GM21825 (cell line): ENCODE measurements around the gene MUC6.
"Not testable (repeated sequence)": the region's sequence is repeated elsewhere in the genome, so short reads cannot be mapped to it uniquely, and the experiment has no call there.

Source experiments
- ATAC-seq: cut with Tn5 transposase; IDR thresholded peaks from one replicate; pipeline ENCODE4 v1.9.1; 2021; ENCODE audit warnings: mild to moderate bottlenecking, moderate library complexity; ENCODE audit not compliant: unreplicated experiment

The MUC6 gene

DNA sequence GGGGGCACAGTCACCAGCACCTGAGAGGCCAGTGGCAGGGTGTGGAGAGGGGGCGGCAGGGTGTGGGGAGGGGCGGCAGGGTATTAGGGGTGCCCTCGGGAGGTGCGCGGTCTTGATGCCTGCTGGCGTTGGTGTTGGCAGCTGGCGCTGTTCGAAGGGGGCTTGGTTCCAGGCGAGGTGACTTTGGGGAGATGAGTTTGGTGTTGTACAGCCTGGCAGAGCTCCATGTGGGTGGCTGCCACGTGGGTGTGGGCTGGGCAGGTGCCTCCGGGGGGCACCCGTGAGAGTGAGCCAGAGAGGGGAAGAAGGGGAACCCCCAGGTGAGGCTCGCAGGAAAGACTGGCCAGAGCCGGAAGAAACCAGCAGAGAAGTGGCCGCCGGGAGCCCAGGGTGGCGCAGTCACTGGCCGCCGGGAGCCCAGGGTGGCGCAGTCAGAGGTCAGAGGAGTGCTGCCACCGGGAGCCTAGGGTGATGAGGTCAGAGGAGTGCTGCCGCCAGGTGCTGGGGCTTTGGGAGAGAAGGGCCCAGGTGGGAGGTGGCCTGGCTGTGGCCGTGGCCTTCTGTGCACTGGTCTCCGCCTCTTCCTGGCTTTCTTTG is 44.7 kb downstream of the MUC6 start:
- ATAC-seq: no peak

DNA sequence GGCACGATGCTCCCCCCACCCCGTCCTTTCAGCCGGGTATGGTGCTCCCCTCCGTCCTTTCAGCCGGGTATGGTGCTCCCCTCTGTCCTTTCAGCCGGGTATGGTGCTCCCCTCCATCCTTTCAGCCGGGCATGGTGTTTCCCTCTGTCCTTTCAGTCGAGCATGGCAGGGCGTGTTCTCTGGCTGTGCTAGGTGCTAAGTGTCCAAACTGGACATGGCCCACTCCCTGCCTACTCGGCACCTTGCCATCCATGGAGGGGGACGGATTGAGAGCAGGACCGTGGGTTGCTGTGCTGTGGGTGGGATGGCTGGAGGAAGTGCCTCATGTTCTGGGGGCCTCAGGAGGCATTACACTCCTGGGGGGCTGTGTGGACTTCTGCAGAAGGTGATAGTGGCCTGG is 45.5 kb downstream of the MUC6 start:
- ATAC-seq: no peak

DNA sequence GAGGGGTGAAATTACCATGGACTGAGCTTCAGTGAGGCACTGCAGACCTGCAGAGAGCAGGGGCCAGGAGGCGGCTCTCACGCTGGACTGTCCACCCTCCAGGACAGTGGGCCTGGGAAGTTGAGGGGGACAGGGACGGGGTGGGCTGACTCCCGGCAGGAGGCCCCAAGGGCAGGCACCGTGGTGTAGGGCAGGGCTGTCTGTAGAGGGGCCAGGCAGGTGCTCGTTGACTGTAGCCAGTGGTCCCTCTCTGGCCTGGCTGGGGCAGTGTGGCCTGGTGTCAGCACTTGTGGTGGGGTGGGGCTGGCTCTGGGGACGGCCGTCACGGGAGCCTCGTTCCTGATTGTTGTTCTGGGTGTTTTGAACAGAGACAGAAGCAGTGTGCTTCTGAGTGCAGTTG is 46.4 kb downstream of the MUC6 start:
- no peak for ATAC-seq

DNA sequence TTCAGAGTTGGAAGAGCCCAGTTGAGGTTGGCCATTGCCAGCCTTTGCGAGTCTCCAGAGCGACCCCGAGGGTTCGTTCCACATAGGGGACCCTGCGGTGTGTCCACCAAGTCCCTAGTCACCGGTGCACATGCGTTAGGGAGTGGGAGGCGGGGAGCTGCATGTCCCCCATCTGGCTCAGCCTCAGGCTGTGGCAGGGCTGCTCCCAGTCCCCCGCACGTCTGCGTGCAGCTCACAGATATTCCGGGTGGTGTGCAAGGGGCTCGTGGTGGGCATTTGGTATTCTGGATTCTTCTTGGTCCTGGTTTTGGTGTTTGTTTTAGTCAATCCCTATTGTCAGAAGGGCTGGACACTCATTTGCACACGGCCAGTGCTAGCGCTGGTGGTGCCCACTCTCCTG is 48.8 kb downstream of the MUC6 start:
- ATAC-seq: no peak

DNA sequence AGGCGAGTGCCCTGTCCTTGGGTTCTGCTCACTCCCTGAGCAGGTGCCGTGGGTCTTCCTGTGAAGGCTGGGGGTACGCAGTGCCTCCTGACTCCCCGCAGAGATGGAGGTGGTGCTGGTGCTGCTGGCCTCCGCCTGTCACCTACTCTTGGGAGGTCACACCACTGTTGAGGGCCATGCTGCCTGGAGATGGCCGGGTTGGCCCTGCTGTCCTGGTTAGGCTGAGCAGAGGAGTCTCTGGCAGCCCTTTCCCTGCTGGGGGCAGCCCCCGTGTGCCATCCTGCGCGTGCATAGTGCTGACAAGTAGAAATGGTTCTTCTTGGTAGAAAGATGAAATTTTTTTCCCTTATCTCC is 49.6 kb downstream of the MUC6 start:
- ATAC-seq: no peak

DNA sequence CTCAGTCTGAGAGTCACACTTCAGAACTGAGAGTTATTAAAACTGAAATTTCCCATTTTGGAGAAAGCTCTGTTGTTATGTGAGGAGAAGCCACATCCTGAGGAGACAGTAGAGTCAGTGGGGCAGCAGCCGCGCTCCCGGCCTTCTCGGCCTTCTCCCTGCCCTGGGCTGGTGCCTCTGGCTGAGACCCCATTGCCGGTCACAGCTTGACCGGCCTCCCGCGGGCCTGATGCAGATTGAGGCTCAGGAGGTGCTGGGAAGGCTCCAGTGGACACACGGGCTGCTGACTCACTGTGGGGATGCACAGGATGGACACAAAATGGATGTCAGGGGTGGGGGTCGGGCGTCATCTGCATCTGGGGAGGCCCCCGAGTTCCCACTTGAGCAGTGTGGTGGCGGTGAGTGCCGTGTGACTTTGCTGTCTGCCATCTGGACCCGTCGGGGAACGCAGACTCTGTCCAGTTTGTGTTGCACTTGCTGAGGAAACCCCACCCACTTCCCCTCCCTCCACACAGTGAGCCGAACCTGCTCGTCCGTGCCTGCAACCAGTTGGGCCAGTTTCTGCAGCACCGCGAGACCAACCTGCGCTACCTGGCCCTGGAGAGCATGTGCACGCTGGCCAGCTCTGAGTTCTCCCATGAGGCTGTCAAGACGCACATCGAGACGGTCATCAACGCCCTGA is 50.1 kb downstream of the MUC6 start:
- no peak for ATAC-seq

DNA sequence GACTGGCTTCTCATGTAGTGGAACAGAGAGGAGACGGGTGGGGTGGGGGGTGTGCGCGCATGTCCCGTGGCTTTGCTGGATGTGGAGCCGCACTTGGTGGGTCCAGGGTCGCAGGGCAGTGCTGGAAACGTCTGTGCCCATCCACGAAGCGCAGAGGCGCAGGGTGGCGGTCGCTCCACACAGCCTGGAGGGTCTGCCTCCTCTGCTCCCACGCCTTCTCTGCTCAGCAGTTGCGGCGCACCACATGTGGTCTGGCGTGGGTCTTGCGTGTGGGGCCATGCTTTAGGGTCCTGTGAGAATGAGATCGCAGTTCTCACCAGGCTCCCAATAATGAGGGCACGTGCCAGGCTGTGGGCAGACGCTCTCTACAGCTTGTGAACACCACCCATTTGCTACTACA is 50.7 kb downstream of the MUC6 start:
- ATAC-seq: no peak

DNA sequence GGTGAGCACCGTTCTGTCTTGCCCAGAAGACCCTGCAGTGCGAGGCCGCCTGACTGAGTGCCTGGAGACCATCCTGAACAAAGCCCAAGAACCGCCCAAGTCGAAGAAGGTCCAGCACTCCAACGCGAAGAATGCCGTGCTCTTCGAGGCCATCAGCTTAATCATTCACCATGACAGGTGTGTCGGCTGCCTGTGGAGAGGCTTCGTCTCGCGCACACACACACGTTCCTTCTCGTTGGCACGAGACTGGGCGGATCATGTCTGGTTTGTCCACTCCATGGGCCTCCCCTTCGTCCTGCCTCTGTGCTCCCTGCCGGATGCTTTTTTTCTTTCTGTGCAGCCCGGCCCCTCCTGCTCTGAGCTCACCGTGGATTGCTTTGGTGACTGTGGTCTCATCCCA is 51.1 kb downstream of the MUC6 start:
- ATAC-seq: no peak

DNA sequence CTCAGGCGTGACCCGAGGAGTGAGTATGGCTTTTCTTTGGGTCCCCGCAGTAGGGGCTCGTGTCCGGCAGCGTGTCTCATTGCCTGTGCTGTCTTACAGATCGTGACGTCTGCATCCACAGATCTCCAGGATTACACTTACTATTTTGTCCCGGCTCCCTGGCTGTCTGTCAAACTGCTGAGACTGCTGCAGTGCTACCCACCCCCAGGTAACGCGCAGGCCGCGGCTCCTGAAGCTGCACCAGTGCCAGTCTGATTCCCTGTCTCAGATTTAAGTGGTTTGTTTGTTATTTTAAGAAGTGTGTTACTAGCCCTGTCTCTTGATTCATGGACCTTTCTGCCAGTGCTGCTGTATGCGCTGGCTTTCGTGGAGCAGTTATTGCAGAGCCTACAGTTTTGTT is 52.0 kb downstream of the MUC6 start:
- ATAC-seq: no peak

DNA sequence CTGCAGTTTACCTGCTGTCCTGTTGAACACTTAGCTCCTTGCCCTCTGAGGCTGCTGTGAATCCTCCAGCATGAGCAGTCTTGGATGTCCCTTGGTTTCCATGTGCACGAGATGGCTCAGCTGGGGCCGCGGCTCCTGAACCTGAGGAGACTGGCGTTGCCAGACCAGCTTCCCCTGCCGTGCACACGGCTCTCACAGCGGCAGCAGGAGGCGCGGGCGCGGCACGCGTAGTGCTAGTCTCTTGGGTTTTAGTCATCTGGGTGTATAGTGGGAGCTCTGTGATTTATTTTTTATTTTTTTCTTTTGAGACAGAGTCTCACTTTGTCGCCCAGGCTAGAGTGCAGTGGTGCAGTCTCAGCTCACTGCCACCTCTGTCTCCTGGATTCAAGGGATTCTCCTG is 54.8 kb downstream of the MUC6 start:
- ATAC-seq: no peak

DNA sequence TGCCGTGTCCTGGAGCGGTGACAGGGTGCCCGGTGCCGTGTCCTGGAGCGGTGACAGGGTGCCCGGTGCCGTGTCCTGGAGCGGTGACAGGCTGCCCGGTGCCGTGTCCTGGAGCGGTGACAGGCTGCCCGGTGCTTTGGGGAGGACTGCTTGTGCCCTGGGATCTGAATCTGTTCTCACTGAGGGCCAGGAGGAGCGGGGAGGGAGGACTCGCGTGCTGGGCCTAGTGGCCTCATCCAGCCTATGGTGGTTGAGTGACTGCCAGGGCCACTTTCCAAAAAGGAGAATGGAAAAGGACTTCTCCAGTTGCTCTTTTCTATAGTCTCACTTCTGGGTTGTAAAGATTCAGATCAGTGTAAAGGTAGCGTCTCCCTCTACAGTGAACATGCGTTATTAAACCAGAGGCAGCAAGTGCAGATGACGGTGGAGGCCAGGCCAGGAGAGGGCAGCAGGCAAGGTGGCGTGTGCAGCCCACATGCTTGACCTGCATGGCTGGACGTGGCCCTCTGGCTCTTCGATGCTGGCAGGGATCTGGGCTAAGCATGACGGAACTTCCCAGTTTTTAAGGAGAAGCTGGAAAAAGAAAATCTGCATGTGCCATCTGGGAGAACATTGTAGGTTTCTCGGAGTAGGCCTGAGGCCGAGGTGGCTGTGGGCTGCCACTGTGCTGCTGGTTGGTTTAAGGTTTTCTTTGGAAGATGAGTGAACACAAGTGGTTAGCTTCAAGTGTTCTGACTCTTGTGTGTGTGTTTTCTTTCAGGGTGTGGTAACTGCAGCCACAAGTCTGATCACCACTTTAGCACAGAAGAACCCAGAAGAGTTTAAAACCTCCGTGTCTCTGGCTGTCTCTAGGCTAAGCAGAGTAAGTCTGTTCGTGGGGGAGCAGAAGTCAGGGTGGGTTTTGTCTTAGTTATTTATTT is 55.8 kb downstream of the MUC6 start:
- ATAC-seq: no peak

DNA sequence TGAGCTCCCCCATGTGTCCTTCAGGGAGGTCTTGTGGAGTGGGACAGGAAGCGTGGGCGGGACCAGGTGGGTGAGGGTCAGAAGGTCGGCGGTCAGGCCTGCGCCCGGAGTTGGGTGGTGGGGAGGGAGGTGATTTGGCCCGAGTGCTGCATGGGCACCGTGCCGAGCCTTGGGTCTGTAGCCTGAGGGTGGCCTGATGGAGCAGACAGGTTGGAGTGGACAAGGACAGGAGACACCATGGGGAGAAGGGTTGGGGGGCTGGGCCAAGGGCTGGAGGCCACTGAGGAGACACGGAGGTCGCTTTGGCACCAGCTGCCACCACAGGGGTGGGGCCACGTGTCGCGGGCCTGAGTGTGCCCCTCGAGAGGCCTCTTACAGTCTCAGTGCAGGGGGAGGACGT is 57.7 kb downstream of the MUC6 start:
- ATAC-seq: no peak

DNA sequence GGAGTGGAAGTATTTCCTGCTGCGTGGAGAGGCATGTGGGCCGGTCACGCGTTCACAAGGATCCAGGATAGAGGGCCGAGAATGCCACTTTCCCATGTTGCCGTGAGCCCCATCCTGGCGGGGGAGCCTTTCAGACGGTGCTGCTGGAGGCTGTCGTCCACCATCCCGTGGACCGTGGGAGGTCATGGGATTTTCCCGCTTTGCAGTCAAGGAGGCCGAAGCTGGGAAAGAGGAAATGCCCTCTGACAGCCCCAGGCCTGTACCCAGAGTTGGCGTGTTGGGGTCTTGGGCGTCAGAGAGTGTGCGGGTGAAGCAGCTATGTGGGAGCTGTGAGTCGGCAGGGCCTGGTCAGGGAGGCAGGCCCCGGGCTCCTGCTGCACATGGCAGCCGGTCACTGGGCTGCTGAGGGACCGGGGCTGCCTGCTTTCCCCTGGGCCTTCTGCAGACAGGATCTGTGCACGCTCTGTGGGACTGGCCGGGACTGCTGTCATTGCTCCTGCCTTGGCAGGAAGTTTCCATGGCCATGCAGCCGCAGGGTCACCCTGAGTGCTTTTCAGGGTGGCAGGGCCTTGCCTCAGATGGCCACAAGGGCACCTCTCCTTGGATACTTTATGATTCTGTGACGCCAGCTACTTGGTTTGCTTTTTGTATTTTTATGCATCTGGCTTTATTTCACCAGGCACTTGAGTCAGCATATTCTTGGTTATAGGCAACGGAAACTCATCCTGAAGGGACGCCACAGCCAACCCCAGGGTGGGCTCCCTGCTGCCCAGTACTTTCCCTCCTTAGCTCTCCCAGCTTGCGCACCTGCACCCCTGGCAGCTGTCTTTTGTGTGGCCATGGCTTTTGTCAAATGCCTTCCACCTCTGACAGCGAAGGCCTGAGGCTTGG is 58.4 kb downstream of the MUC6 start:
- ATAC-seq: no peak

DNA sequence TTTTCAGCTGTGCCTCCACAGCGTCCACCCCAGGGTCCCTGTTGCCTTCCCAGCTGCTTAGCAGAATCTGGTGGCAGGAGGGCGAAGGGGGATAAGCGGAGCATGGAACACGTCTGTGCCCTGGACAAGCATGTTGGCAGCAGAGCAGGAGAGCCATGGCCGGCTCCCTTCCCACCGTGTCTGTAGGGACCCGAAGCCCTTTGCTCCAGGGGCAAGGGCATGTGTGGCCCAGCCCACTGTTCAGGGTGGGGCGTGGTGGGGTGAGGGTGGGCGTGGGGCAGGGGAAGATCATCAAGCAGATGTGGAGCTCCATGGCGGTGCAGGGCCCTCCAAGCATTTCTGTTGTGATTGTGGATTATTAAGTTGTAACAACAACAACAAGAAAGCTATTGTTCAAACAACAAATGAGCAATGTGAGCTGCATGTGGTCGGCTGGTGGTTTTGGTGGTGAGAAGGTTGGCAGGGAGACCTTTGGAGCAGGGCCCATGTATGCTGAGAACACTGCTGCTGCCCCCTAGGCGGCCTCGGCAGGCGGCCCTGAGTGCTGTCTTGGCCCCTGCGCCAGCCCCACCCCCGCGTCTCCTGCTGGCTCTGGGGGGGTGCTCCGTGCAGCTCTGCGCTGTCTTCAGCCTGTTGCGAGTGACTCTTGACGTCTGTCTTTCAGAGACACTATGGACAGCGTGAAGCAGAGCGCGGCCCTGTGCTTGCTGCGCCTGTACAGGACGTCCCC is 59.9 kb downstream of the MUC6 start:
- no peak for ATAC-seq

DNA sequence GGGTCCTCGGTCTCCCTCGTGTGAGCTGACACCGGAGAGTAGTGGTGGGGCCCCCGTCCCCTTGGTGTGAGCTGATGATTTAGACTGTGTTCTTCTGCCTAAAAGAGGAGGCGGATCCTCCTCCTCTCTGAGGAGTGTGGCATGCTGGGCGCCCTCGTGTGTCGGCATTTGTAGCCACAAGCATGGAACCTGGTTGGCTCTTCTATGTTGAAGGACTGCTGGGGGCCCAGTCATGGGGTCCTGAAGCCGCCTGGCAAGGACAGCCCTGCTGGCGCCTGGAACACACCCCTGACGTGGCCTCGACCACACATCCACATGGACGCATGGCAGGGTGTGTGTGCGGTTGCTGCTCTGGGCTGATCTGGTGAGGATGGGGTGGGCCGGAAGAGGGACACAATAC is 60.7 kb downstream of the MUC6 start:
- no peak for ATAC-seq

DNA sequence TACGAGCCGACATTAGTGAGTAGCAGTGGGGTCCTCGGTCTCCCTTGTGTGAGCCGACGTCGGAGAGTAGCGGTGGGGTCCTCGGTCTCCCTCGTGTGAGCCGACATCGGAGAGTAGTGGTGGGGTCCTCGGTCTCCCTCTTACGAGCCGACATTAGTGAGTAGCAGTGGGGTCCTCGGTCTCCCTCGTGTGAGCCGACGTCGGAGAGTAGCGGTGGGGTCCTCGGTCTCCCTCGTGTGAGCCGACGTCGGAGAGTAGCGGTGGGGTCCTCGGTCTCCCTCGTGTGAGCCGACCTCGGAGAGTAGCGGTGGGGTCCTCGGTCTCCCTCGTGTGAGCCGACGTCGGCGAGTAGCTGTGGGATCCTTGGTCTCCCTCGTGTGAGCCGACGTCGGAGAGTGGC is 61.1 kb downstream of the MUC6 start:
- not testable (repeated sequence) for ATAC-seq

DNA sequence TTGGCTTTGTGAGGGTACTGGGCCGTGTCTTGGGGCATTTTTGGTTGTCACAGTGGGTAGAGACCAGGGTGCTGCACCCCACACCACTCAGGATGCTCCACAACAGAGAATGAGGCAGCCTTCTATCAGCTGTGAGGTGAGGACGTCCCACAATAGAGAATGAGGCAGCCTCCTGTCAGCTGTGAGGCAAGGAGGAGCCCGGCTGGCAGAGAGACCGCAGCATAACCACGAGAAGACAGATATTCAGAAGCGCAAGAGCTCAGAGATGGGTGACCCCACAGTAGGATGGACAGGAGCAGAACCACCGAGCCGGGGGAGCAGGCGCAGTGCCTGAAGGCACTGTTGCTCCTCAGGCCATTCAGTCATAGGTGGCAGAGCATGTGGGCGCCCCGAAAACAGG is 63.3 kb downstream of the MUC6 start:
- ATAC-seq: no peak

DNA sequence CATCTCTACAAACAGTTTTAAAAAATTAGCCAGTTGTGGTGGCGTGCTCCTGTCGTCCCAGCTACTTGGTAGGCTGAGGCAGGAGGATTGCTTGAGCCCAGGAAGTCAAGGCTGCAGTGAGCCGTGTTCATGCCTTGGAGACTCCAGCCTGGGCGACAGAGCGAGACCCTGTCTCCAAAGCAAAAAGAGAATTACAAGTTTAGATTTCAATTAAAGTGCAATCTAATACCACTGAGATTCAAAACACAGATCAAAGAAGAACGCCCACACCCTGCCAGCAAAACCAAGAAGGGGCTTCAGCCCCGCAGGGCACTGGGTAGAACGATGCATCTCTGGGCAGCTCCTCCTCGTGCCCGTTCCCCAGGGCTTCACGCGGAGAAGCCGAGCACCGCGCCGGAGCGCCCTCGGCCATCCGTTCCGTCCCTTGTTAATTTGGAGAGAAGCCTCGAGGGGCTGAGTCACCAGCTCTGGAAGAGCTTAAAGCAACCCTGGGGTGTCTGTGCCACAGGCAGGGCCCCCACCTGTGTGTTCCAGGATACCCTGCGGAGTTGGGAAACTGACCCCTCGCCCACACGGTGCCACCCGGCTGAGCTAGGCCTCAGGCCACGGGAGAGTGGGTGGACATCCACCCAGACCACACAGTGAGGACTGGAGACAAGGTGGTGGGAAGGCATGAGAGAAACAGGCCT is 63.9 kb downstream of the MUC6 start:
- no peak for ATAC-seq

DNA sequence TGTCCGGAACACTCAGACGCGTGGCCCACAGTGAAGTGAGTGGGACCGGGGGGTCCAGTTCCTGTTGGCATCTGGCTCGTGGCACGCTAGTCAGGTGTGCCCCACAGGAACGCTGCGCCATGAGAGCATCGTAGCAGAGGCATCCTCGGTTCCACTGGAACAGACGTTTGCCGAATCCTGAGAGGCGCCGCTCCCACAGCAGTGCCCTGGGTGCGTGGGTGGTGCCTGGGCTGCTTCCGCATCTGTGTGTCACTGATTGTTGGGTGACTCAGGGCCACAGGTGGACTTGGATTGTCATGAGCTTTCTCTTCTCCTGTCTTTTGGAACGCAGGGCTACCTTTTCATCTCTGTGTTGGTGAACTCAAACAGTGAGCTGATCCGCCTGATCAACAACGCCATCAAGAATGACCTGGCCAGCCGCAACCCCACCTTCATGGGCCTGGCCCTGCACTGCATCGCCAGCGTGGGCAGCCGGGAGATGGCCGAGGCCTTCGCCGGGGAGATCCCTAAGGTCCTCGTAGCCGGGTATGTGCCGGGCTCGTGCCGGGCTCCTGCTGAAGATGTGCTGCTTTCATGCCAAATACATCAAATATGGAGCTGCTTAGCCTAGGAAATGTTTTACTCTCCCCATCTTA is 64.7 kb downstream of the MUC6 start:
- no peak for ATAC-seq
